Muscle layer of colon (tissue), 2 donors: Measurements from ENCODE around the gene ALDH5A1.

Experiments
- H3K27ac ChIP-seq: one replicate; pipeline ENCODE4 v1.7.0; 2013; ENCODE audit warnings: low read depth, mild to moderate bottlenecking, low read length, moderate library complexity
- H3K27me3 ChIP-seq, 2 donors: one replicate each; pipeline ENCODE4 v1.7.0; 2013; ENCODE audit warnings: low read length in 2 of 2, mild to moderate bottlenecking in 2 of 2; ENCODE audit not compliant: insufficient read depth in 2 of 2, control insufficient read depth in 1 of 2
- H3K36me3 ChIP-seq: one replicate; pipeline ENCODE4 v1.7.0; 2013; ENCODE audit warnings: mild to moderate bottlenecking, low read length; ENCODE audit not compliant: insufficient read depth
- H3K4me1 ChIP-seq: one replicate; pipeline ENCODE4 v1.7.0; 2013; ENCODE audit warnings: mild to moderate bottlenecking, low read length; ENCODE audit not compliant: insufficient read depth
- H3K4me3 ChIP-seq, 2 donors: one replicate each; pipeline ENCODE4 v1.7.0; 2013; ENCODE audit warnings: low read length in 2 of 2, low read depth in 1 of 2, mild to moderate bottlenecking in 1 of 2, moderate library complexity in 1 of 2
- H3K9ac ChIP-seq: one replicate; pipeline ENCODE4 v1.7.0; 2013; ENCODE audit warnings: low read length
- H3K9me3 ChIP-seq: one replicate; pipeline ENCODE4 v1.7.0; 2013; ENCODE audit warnings: mild to moderate bottlenecking, low read length
- donor health status: abdominal sarcoma.
- donor health status: Adenocarcinoma of cecum.

Gene ALDH5A1

DNA sequence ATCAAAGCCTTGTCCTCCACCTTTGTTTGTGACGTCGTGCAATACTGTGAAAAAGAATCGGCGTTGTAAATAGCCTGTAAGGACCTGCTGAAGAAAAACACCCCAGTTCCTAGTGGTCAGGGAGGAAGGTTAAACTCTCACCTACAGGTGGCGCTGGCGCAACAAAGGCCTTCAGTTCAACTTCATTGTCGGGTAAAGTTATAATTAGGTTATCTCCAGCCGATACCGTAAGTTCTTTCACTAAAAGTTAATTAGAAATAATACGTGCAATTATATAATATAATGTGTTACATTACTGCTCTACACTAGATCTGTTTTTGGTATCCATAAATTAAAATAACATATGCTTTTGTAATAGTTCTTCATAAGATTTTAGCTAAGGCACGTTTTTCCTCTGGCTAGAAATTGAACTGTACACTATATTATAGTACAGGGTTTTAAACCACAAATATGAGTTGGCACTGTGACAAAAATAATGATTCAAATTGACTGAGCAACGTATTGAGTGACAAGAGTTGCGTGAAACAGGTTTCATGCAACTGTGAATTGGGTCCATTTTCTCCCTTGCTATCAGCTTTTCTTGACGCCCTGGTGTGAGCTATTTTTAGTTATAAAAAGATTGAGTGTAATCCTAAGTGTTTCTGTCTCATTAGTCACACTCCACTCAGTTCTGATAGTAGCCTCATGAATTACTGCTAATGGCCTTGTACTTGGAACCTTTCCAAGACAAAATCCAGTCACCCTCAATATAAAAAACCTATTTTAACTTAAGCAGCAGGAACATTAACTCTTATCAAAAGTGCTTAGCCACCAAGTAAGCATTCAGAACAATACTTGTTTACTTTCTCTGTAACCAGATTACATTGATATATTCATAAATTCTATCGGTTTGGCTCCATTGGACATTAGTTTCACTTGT, 89.0 kb downstream of the ALDH5A1 start:
- Histone ChIP-seq H3K4me3 (no peak overlapping the region), H3K9ac (no peak overlapping the region), H3K9me3 (no peaks in the 10 kb centered on the region), H3K4me1 (peaks cover 12% of the 10 kb centered on the region), H3K27me3 (no peaks in the 10 kb centered on the region), H3K27ac (no peak overlapping the region), H3K36me3 (no peaks in the 10 kb centered on the region)

DNA sequence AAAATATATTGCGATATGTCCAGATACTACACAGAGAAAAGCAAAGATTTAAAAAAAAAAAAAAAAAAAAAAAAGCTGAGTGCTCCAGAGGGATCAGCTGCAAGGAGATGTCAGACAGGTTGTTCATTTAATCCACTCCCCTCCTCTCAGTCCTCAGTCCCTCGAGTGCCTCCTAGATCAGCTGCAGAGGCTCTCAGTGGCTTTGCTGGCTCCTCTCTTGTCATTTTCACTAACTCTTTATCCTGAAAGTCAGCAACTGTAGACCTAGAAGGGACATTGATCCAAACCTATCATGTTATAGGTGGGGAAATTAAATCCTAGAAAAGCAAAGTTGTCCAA, 89.6 kb downstream of the ALDH5A1 start:
- Histone ChIP-seq H3K9me3 (no peaks in the 10 kb centered on the region), H3K9ac (no peak overlapping the region), H3K36me3 (no peaks in the 10 kb centered on the region), H3K4me1 (peaks cover 12% of the 10 kb centered on the region), H3K27ac (no peak overlapping the region), H3K27me3 (no peaks in the 10 kb centered on the region), H3K4me3 (no peak overlapping the region)
